ENCODE data around the gene F7. TPM values are rescaled to one million over a fixed set of nuclear protein-coding genes. Genes with fewer than 3 reads are reported as not detected.

Gene F7
- total RNA-seq, 1 experiment from 2014 or later: 0.26 TPM

DNA sequence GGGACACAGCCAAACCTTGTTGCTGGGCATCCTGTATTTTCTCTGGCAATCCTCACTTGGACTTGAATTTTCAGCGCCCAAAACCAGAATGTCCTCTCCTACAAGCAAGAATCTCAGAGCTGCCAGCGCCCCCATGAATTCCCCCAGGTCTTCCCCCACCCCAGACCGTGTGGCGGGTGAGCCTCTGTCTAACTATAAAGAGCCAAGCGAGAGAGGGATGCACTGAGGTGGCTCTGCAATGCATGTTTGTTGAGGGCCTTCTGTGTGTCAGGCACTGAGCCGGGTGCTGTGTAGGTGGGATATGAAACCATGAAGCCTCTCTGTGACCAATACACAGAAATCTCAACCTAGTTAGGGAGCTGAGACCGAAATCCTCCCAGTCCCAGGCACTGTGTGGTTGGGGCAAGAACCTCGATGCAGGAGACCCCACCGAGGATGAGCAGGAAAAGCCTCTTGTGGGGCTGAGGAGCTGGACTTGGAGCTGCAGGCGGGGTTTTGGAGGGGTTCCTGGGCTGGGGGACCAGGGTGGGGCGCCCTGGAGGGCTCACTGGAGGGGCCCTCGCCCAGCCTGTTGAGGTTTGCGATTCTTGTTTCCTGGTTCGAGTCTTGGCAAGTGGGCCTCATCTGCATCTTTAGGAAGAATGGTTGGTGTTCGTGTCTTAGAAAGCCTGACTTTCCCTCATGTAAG is 40.5 kb downstream of the F7 start:
- TF ChIP-seq, protein P1, sequence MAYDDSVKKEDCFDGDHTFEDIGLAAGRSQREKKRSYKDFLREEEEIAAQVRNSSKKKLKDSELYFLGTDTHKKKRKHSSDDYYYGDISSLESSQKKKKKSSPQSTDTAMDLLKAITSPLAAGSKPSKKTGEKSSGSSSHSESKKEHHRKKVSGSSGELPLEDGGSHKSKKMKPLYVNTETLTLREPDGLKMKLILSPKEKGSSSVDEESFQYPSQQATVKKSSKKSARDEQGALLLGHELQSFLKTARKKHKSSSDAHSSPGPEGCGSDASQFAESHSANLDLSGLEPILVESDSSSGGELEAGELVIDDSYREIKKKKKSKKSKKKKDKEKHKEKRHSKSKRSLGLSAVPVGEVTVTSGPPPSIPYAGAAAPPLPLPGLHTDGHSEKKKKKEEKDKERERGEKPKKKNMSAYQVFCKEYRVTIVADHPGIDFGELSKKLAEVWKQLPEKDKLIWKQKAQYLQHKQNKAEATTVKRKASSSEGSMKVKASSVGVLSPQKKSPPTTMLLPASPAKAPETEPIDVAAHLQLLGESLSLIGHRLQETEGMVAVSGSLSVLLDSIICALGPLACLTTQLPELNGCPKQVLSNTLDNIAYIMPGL (CRISPR knock-in tag; IDR thresholded peaks at IDR 0.05): no peak
- TF ChIP-seq ZBTB21 (CRISPR knock-in tag; IDR thresholded peaks at IDR 0.05; ENCODE audit: borderline replicate concordance) (no peak), ZNF121 (CRISPR knock-in tag; IDR thresholded peaks at IDR 0.05) (no peak), SMAD4 (CRISPR knock-in tag; IDR thresholded peaks at IDR 0.05) (no peak), GTF2I (CRISPR knock-in tag; conservative IDR thresholded peaks at IDR 0.05) (no peak), HMGA2 (CRISPR knock-in tag; IDR thresholded peaks at IDR 0.05) (no peak), ESRRA (CRISPR knock-in tag; IDR thresholded peaks at IDR 0.05; ENCODE audit: borderline replicate concordance) (no peak), TEAD1 (CRISPR knock-in tag; IDR thresholded peaks at IDR 0.05) (no peak)
- TF ChIP-seq, protein P2, sequence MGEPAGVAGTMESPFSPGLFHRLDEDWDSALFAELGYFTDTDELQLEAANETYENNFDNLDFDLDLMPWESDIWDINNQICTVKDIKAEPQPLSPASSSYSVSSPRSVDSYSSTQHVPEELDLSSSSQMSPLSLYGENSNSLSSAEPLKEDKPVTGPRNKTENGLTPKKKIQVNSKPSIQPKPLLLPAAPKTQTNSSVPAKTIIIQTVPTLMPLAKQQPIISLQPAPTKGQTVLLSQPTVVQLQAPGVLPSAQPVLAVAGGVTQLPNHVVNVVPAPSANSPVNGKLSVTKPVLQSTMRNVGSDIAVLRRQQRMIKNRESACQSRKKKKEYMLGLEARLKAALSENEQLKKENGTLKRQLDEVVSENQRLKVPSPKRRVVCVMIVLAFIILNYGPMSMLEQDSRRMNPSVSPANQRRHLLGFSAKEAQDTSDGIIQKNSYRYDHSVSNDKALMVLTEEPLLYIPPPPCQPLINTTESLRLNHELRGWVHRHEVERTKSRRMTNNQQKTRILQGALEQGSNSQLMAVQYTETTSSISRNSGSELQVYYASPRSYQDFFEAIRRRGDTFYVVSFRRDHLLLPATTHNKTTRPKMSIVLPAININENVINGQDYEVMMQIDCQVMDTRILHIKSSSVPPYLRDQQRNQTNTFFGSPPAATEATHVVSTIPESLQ (CRISPR knock-in tag; IDR thresholded peaks at IDR 0.05): no peak
- TF ChIP-seq, protein P3, sequence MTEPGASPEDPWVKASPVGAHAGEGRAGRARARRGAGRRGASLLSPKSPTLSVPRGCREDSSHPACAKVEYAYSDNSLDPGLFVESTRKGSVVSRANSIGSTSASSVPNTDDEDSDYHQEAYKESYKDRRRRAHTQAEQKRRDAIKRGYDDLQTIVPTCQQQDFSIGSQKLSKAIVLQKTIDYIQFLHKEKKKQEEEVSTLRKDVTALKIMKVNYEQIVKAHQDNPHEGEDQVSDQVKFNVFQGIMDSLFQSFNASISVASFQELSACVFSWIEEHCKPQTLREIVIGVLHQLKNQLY (CRISPR knock-in tag; IDR thresholded peaks at IDR 0.05): no peak
- TF ChIP-seq, protein P4, sequence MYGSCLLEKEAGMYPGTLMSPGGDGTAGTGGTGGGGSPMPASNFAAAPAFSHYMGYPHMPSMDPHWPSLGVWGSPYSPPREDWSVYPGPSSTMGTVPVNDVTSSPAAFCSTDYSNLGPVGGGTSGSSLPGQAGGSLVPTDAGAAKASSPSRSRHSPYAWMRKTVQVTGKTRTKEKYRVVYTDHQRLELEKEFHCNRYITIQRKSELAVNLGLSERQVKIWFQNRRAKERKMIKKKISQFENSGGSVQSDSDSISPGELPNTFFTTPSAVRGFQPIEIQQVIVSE (CRISPR knock-in tag; IDR thresholded peaks at IDR 0.05; ENCODE audit: borderline replicate concordance): no peak
- TF ChIP-seq, protein P5, sequence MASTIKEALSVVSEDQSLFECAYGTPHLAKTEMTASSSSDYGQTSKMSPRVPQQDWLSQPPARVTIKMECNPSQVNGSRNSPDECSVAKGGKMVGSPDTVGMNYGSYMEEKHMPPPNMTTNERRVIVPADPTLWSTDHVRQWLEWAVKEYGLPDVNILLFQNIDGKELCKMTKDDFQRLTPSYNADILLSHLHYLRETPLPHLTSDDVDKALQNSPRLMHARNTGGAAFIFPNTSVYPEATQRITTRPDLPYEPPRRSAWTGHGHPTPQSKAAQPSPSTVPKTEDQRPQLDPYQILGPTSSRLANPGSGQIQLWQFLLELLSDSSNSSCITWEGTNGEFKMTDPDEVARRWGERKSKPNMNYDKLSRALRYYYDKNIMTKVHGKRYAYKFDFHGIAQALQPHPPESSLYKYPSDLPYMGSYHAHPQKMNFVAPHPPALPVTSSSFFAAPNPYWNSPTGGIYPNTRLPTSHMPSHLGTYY (CRISPR knock-in tag; IDR thresholded peaks at IDR 0.05): no peak
- TF ChIP-seq, protein P6, sequence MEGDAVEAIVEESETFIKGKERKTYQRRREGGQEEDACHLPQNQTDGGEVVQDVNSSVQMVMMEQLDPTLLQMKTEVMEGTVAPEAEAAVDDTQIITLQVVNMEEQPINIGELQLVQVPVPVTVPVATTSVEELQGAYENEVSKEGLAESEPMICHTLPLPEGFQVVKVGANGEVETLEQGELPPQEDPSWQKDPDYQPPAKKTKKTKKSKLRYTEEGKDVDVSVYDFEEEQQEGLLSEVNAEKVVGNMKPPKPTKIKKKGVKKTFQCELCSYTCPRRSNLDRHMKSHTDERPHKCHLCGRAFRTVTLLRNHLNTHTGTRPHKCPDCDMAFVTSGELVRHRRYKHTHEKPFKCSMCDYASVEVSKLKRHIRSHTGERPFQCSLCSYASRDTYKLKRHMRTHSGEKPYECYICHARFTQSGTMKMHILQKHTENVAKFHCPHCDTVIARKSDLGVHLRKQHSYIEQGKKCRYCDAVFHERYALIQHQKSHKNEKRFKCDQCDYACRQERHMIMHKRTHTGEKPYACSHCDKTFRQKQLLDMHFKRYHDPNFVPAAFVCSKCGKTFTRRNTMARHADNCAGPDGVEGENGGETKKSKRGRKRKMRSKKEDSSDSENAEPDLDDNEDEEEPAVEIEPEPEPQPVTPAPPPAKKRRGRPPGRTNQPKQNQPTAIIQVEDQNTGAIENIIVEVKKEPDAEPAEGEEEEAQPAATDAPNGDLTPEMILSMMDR (IDR thresholded peaks at IDR 0.05): no peak
- TF ChIP-seq, protein P7, sequence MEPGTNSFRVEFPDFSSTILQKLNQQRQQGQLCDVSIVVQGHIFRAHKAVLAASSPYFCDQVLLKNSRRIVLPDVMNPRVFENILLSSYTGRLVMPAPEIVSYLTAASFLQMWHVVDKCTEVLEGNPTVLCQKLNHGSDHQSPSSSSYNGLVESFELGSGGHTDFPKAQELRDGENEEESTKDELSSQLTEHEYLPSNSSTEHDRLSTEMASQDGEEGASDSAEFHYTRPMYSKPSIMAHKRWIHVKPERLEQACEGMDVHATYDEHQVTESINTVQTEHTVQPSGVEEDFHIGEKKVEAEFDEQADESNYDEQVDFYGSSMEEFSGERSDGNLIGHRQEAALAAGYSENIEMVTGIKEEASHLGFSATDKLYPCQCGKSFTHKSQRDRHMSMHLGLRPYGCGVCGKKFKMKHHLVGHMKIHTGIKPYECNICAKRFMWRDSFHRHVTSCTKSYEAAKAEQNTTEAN (CRISPR knock-in tag; IDR thresholded peaks at IDR 0.05): no peak
- Mint-ChIP-seq H3K4me1 (no peaks in the 10 kb centered on the region), H3K27ac (no peak overlapping the region), H3K9me3 (no peaks in the 10 kb centered on the region), H3K36me3 (no peaks in the 10 kb centered on the region), H3K27me3 (ENCODE audit: low read depth) (peaks cover 4% of the 10 kb centered on the region), H3K4me3 (no peak overlapping the region)
- DNase-seq (ENCODE audit: low spot score) (no peak), ATAC-seq (no peak)
- CTCF ChIA-PET: interaction anchor here (2.0 kb wide), 1 partner anchor 116 kb away, joined by 5 read pairs; no protein-coding TSS in a partner anchor
- POLR2A ChIA-PET: no interaction called here

DNA sequence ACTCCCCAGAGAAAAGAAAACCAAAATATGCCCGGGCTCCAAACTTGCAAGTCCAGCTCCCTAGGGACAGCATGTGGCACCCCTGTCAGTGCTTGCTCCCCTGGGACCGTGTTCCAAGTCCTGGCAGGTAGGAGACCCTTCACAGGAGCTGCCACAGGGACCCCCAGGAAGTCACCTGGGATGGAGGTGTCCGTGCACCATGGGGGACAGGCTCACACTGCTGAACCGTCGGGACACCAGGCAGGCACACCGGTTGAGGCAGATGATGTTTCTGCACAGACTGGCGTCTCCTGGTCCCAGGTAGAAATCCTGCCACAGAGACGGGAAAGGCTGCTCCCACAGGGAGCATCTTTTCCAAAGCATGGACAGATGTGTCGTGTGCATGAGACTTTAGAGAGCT is 41.2 kb downstream of the F7 start:
- ATAC-seq (no peak), DNase-seq (ENCODE audit: low spot score) (no peak)
- Mint-ChIP-seq H3K27me3 (ENCODE audit: low read depth) (peaks cover 10% of the 10 kb centered on the region), H3K4me3 (no peak overlapping the region), H3K9me3 (no peaks in the 10 kb centered on the region), H3K4me1 (no peaks in the 10 kb centered on the region), H3K36me3 (no peaks in the 10 kb centered on the region), H3K27ac (0 out of 2 replicates have a peak overlapping the region, but pooled peaks have one; percentile 12)
- POLR2A ChIA-PET: no interaction called here
- CTCF ChIA-PET: interaction anchor here (2.0 kb wide), 1 partner anchor 117 kb away, joined by 5 read pairs; no protein-coding TSS in a partner anchor
- TF ChIP-seq, protein P7 (CRISPR knock-in tag; IDR thresholded peaks at IDR 0.05): no peak
- TF ChIP-seq ZNF219 (CRISPR knock-in tag; IDR thresholded peaks at IDR 0.05; ENCODE audit: borderline replicate concordance) (no peak), EMX1 (CRISPR knock-in tag; IDR thresholded peaks at IDR 0.05) (no peak), FOXP1 (CRISPR knock-in tag; IDR thresholded peaks at IDR 0.05; ENCODE audit: borderline replicate concordance) (no peak)
- TF ChIP-seq, protein P8, sequence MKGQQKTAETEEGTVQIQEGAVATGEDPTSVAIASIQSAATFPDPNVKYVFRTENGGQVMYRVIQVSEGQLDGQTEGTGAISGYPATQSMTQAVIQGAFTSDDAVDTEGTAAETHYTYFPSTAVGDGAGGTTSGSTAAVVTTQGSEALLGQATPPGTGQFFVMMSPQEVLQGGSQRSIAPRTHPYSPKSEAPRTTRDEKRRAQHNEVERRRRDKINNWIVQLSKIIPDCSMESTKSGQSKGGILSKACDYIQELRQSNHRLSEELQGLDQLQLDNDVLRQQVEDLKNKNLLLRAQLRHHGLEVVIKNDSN (CRISPR knock-in tag; IDR thresholded peaks at IDR 0.05): no peak
- TF ChIP-seq, protein P9, sequence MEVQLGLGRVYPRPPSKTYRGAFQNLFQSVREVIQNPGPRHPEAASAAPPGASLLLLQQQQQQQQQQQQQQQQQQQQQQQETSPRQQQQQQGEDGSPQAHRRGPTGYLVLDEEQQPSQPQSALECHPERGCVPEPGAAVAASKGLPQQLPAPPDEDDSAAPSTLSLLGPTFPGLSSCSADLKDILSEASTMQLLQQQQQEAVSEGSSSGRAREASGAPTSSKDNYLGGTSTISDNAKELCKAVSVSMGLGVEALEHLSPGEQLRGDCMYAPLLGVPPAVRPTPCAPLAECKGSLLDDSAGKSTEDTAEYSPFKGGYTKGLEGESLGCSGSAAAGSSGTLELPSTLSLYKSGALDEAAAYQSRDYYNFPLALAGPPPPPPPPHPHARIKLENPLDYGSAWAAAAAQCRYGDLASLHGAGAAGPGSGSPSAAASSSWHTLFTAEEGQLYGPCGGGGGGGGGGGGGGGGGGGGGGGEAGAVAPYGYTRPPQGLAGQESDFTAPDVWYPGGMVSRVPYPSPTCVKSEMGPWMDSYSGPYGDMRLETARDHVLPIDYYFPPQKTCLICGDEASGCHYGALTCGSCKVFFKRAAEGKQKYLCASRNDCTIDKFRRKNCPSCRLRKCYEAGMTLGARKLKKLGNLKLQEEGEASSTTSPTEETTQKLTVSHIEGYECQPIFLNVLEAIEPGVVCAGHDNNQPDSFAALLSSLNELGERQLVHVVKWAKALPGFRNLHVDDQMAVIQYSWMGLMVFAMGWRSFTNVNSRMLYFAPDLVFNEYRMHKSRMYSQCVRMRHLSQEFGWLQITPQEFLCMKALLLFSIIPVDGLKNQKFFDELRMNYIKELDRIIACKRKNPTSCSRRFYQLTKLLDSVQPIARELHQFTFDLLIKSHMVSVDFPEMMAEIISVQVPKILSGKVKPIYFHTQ (CRISPR knock-in tag; IDR thresholded peaks at IDR 0.05): no peak

All from WTC11 (cell line).